Testis (tissue), 3 donors: Measurements from ENCODE around the gene KCNK7. TPM values are rescaled to one million over a fixed set of nuclear protein-coding genes. Genes with fewer than 3 reads are reported as not detected.
"Not testable (repeated sequence)": the region's sequence is repeated elsewhere in the genome, so short reads cannot be mapped to it uniquely, and the experiment has no call there.

Experiments used
- DNase-seq: peaks from one replicate; pipeline ENCODE4 v3.0.0-alpha.2; 2019
- H3K27ac ChIP-seq, 2 donors: fragments of 200-600 bp; sonication (generic); one replicate each; pipeline ENCODE4 v1.5.1; 2019
- H3K27me3 ChIP-seq: fragments of 200-600 bp; sonication (generic); one replicate; pipeline ENCODE4 v1.5.1; 2019
- H3K36me3 ChIP-seq: fragments of 200-600 bp; sonication (generic); one replicate; pipeline ENCODE4 v1.5.1; 2017; ENCODE audit warnings: low read depth; ENCODE audit errors: missing control alignments
- H3K4me1 ChIP-seq: fragments of 200-600 bp; sonication (generic); one replicate; pipeline ENCODE4 v1.5.1; 2019
- H3K4me3 ChIP-seq, 2 donors: fragments of 200-600 bp; sonication (generic); one replicate each; pipeline ENCODE4 v1.5.1; 2017 to 2019
- H3K9me3 ChIP-seq: fragments of 200-600 bp; sonication (generic); one replicate; pipeline ENCODE4 v1.5.1; 2017
- POLR2A ChIP-seq: fragments of 450-650 bp; IDR thresholded peaks from one replicate; pipeline ENCODE4 v1.6.1; 2017; ENCODE audit warnings: antibody characterized with exemption, mild to moderate bottlenecking, moderate library complexity
- WGBS, 2 donors: methylation state at CpG; one replicate each; pipeline ENCODE4 v1.1.5; 2018; 5-methylcytosine and 5-hydroxymethylcytosine counted together
- intact Hi-C: fragments of 100-400 bp; cut with DNase I; formaldehyde crosslinking; loops from one replicate; pipeline ENCODE4 v1.15.1; 2023; ENCODE audit warnings: low total_unique reads
- polyA plus RNA-seq: library from polyadenylated mRNA; stranded (reverse); fragments of 350-450 nt; fragmentation: Illumina TruSeq; extraction: RNeasy Lipid Tissue Mini Kit (QIAGEN cat#74804); gene quantifications from one replicate; pipeline ENCODE4 v1.2.3, GENCODE V29; 2014; ENCODE audit warnings: low read depth, low replicate concordance; ENCODE audit not compliant: insufficient read depth
- total RNA-seq, 2 donors: library from RNA; depleted of rRNA; stranded (reverse); fragments of >200 nt; gene quantifications; one replicate each; pipeline ENCODE4 v1.2.3, GENCODE V29; 2016
- TF ChIP-seq, protein P1 (sequence below), 3 experiments: fragments of 450-650 bp in 2 of 3; fragments of 200-600 bp in 1 of 3; sonication (generic) in 1 of 3; IDR thresholded peaks; one replicate each; pipeline ENCODE4 v1.5.1; 2016 to 2019; ENCODE audit warnings: antibody characterized with exemption in 3 of 3, mild to moderate bottlenecking in 2 of 3, moderate library complexity in 1 of 3

KCNK7 gene
- total and polyA plus RNA-seq, 3 donors from 2014 or later = 0.26 to 2.5 (median 0.99) TPM

- no peak overlapping the region for H3K27ac ChIP-seq
- intact Hi-C loops = no loop called here
- H3K4me1 ChIP-seq = peaks cover 14% of the 10 kb centered on the region
- peak overlapping the region in 1 of 2 donors; percentile 12 for H3K4me3 ChIP-seq
- H3K9me3 ChIP-seq = no peaks in the 10 kb centered on the region
- 69 to 85% methylated on average over 11 to 15 of the region's 16 CpGs for WGBS, 2 donors
- H3K27me3 ChIP-seq = no peaks in the 10 kb centered on the region
- no peaks in the 10 kb centered on the region for H3K36me3 ChIP-seq
- DNase-seq = no peak
- TF ChIP-seq, protein P1, sequence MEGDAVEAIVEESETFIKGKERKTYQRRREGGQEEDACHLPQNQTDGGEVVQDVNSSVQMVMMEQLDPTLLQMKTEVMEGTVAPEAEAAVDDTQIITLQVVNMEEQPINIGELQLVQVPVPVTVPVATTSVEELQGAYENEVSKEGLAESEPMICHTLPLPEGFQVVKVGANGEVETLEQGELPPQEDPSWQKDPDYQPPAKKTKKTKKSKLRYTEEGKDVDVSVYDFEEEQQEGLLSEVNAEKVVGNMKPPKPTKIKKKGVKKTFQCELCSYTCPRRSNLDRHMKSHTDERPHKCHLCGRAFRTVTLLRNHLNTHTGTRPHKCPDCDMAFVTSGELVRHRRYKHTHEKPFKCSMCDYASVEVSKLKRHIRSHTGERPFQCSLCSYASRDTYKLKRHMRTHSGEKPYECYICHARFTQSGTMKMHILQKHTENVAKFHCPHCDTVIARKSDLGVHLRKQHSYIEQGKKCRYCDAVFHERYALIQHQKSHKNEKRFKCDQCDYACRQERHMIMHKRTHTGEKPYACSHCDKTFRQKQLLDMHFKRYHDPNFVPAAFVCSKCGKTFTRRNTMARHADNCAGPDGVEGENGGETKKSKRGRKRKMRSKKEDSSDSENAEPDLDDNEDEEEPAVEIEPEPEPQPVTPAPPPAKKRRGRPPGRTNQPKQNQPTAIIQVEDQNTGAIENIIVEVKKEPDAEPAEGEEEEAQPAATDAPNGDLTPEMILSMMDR (IDR thresholded peaks at IDR 0.05) = no peak
- TF ChIP-seq POLR2A = no peak
These were observed 45.9 kb upstream of the KCNK7 start for GRCh38 chr11:65641297-65642013.

GRCh38 chr11:65640483-65641296 is 45.1 kb upstream of the KCNK7 start:
- TF ChIP-seq POLR2A = no peak
- TF ChIP-seq, protein P1 (IDR thresholded peaks at IDR 0.05) = no peak
- no peak for DNase-seq
- no peaks in the 10 kb centered on the region for H3K9me3 ChIP-seq
- WGBS, 2 donors = 76 to 95% methylated on average over 3 to 35 of the region's 35 CpGs
- peak overlapping the region in 1 of 2 donors; percentile 44 for H3K27ac ChIP-seq
- H3K27me3 ChIP-seq = no peaks in the 10 kb centered on the region
- intact Hi-C loops = no loop called here
- H3K4me3 ChIP-seq = no peak overlapping the region
- H3K36me3 ChIP-seq = no peaks in the 10 kb centered on the region
- H3K4me1 ChIP-seq = peaks cover 14% of the 10 kb centered on the region

GRCh38 chr11:65639623-65640482 is 44.3 kb upstream of the KCNK7 start:
- H3K27ac ChIP-seq = peak overlapping the region in 1 of 2 donors; percentile 44

DNA sequence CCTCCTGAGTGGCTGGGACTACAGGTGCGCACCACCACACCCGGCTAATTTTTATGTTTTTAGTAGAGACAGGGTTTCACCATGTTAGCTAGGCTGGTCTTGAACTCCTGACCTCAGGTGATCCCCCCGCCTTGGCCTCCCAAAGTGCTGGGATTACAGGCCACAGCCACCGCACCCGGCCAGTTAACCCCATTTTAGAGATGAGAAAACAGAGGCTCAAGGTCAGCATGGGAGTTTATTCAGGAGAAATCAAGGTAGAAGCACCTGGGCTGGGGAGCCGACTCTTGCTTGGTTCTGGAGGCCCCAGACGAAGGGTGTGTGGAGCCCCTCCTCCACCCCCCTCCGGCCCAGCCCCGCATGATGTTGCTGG is 43.6 kb upstream of the KCNK7 start:
- H3K27ac ChIP-seq, intact Hi-C loops, H3K4me3 ChIP-seq, H3K27me3 ChIP-seq, H3K36me3 ChIP-seq, DNase-seq, H3K9me3 ChIP-seq: not testable (repeated sequence)
- H3K4me1 ChIP-seq = peaks cover 14% of the 10 kb centered on the region
- 77 to 90% methylated on average over 8 to 9 of the region's 9 CpGs for WGBS, 2 donors

More at GRCh38 chr11:65639623-65640482, 44.3 kb upstream of the KCNK7 start:
- WGBS, 2 donors = 82 to 92% methylated on average over 6 to 8 of the region's 8 CpGs
- no peaks in the 10 kb centered on the region for H3K27me3 ChIP-seq
- intact Hi-C loops = no loop called here
- TF ChIP-seq, protein P1 (IDR thresholded peaks at IDR 0.05) = no peak
- no peaks in the 10 kb centered on the region for H3K9me3 ChIP-seq
- H3K4me1 ChIP-seq = peaks cover 14% of the 10 kb centered on the region
- H3K4me3 ChIP-seq = no peak overlapping the region
- no peak for DNase-seq
- no peaks in the 10 kb centered on the region for H3K36me3 ChIP-seq
